GM23338 (cell line): ENCODE data around the gene ITGA1. TPM values are rescaled to one million over a fixed set of nuclear protein-coding genes. Genes with fewer than 3 reads are reported as not detected.
A peak's percentile ranks its signal among the peaks of the same experiment; 100 is the strongest.

Experiments used
- ATAC-seq: fragments of 200-7000 bp; cut with Tn5 transposase; 3 replicates; pipeline ENCODE4 v1.9.1; 2020
- DNase-seq: peaks from one replicate; pipeline ENCODE4 v3.0.0-alpha.2; 2015; ENCODE audit warnings: low spot score
- H2AFZ ChIP-seq: fragments of 200-600 bp; sonication (generic); 2 replicates; pipeline ENCODE4 v1.8.0; 2016; ENCODE audit warnings: antibody characterized with exemption, mild to moderate bottlenecking, moderate library complexity
- H3F3A ChIP-seq: fragments of 200-600 bp; sonication (generic); replicated peaks from 2 replicates; pipeline ENCODE4 v1.8.0; 2017; ENCODE audit warnings: antibody characterized with exemption, mixed run types, low read depth
- H3K27ac ChIP-seq: fragments of 200-600 bp; sonication (generic); 2 replicates; pipeline ENCODE4 v1.6.1; 2016; ENCODE audit warnings: low read depth
- H3K27me3 ChIP-seq: fragments of 200-600 bp; sonication (generic); 2 replicates; pipeline ENCODE4 v1.8.0; 2016; ENCODE audit warnings: mild to moderate bottlenecking, mixed run types, moderate library complexity; ENCODE audit not compliant: insufficient read depth
- H3K36me3 ChIP-seq: fragments of 200-600 bp; sonication (generic); 2 replicates; pipeline ENCODE4 v1.8.0; 2016; ENCODE audit warnings: mild to moderate bottlenecking; ENCODE audit not compliant: insufficient read depth
- H3K4me1 ChIP-seq: fragments of 200-600 bp; sonication (generic); 2 replicates; pipeline ENCODE4 v1.8.0; 2016; ENCODE audit warnings: mild to moderate bottlenecking, moderate library complexity; ENCODE audit not compliant: insufficient read depth
- H3K4me2 ChIP-seq: fragments of 200-600 bp; sonication (generic); 2 replicates; pipeline ENCODE4 v1.7.1; 2017; ENCODE audit warnings: mixed run types
- H3K4me3 ChIP-seq: fragments of 200-600 bp; sonication (generic); 2 replicates; pipeline ENCODE4 v1.6.1; 2016; ENCODE audit warnings: mixed run types
- H3K79me2 ChIP-seq: fragments of 200-600 bp; sonication (generic); replicated peaks from 2 replicates; pipeline ENCODE4 v1.8.0; 2017; ENCODE audit warnings: mild to moderate bottlenecking; ENCODE audit not compliant: insufficient read depth
- H3K9me2 ChIP-seq: fragments of 200-600 bp; sonication (generic); 2 replicates; pipeline ENCODE4 v1.8.0; 2017; ENCODE audit not compliant: insufficient read depth
- H4K20me1 ChIP-seq: fragments of 200-600 bp; sonication (generic); replicated peaks from 2 replicates; pipeline ENCODE4 v1.8.0; 2017; ENCODE audit warnings: mild to moderate bottlenecking; ENCODE audit not compliant: insufficient read depth
- H3K27ac Mint-ChIP-seq: 2 replicates; pipeline ENCODE4 v1.8.0; 2020; ENCODE audit warnings: inconsistent platforms, mild to moderate bottlenecking, moderate library complexity, mixed read lengths
- H3K27me3 Mint-ChIP-seq: 3 replicates; pipeline ENCODE4 v1.8.0; 2022; ENCODE audit warnings: low read depth, mild to moderate bottlenecking, moderate library complexity, mixed read lengths, inconsistent platforms; ENCODE audit not compliant: insufficient read depth, poor library complexity
- H3K36me3 Mint-ChIP-seq: 3 replicates; pipeline ENCODE4 v1.8.0; 2021; ENCODE audit warnings: low read depth, mild to moderate bottlenecking, inconsistent platforms, moderate library complexity, mixed read lengths
- H3K4me1 Mint-ChIP-seq: 3 replicates; pipeline ENCODE4 v1.8.0; 2020; ENCODE audit warnings: mild to moderate bottlenecking, inconsistent platforms, mixed read lengths
- H3K4me3 Mint-ChIP-seq: 3 replicates; pipeline ENCODE4 v1.8.0; 2021; ENCODE audit warnings: moderate library complexity, mild to moderate bottlenecking, inconsistent platforms, mixed read lengths
- H3K9me3 Mint-ChIP-seq: 3 replicates; pipeline ENCODE4 v1.8.0; 2020; ENCODE audit warnings: moderate library complexity, mild to moderate bottlenecking, inconsistent platforms, mixed read lengths
- CREB1 ChIP-seq: fragments of 250-450 bp; sonication (Bioruptor Pico); IDR thresholded peaks from 2 replicates; pipeline ENCODE4 v1.5.0; 2020; ENCODE audit warnings: low read depth, mild to moderate bottlenecking, moderate library complexity
- EZH2 ChIP-seq: fragments of 200-600 bp; sonication (generic); IDR thresholded peaks from one replicate; pipeline ENCODE4 v1.8.0; 2017; ENCODE audit warnings: antibody characterized with exemption, mild to moderate bottlenecking, low read depth; ENCODE audit not compliant: unreplicated experiment
- EZH2phosphoT487 ChIP-seq: fragments of 200-600 bp; sonication (generic); IDR thresholded peaks from one replicate; pipeline ENCODE4 v1.8.1; 2018; ENCODE audit warnings: antibody characterized with exemption; ENCODE audit not compliant: unreplicated experiment
- JUNB ChIP-seq: IDR thresholded peaks from one replicate; pipeline ENCODE4 v1.6.1; 2016; ENCODE audit warnings: antibody characterized with exemption; ENCODE audit not compliant: unreplicated experiment
- POLR2AphosphoS5 ChIP-seq: IDR thresholded peaks from 2 replicates; pipeline ENCODE4 v1.6.1; 2016; ENCODE audit warnings: antibody characterized with exemption, low read depth
- ZNF114 ChIP-seq: fragments of 250-450 bp; sonication (Bioruptor Pico); IDR thresholded peaks from 2 replicates; pipeline ENCODE4 v1.5.0; 2020; ENCODE audit warnings: mild to moderate bottlenecking, moderate library complexity
- ZNF331 ChIP-seq: fragments of 250-450 bp; sonication (Bioruptor Pico); IDR thresholded peaks from 2 replicates; pipeline ENCODE4 v1.5.0; 2020; ENCODE audit warnings: low read depth, mild to moderate bottlenecking, moderate library complexity
- polyA plus RNA-seq: library from polyadenylated mRNA; unstranded; fragments of >200 nt; fragmentation: Nextera tagmentation; extraction: Ambion mirVana; gene quantifications from 2 replicates; pipeline ENCODE4 v1.2.1, GENCODE V29; 2016
- total RNA-seq: library from RNA; depleted of rRNA; stranded (reverse); fragments of >200 nt; shearing (Covaris generic); gene quantifications from 2 replicates; pipeline ENCODE4 v1.2.3, GENCODE V29; 2014
- TF ChIP-seq, protein P1 (sequence below): fragments of 250-450 bp; sonication (Bioruptor Pico); IDR thresholded peaks from 2 replicates; pipeline ENCODE4 v1.5.0; 2020; ENCODE audit warnings: mild to moderate bottlenecking, moderate library complexity
- TF ChIP-seq, protein P2 (sequence below): IDR thresholded peaks from one replicate; pipeline ENCODE4 v1.6.1; 2018; ENCODE audit warnings: antibody characterized with exemption; ENCODE audit not compliant: unreplicated experiment
- TF ChIP-seq, protein P3 (sequence below): IDR thresholded peaks from 2 replicates; pipeline ENCODE4 v1.6.1; 2016; ENCODE audit warnings: antibody characterized with exemption

Gene ITGA1
- total and polyA plus RNA-seq, 2 experiments from 2014 or later, result 1.8 to 4.9 TPM

DNA sequence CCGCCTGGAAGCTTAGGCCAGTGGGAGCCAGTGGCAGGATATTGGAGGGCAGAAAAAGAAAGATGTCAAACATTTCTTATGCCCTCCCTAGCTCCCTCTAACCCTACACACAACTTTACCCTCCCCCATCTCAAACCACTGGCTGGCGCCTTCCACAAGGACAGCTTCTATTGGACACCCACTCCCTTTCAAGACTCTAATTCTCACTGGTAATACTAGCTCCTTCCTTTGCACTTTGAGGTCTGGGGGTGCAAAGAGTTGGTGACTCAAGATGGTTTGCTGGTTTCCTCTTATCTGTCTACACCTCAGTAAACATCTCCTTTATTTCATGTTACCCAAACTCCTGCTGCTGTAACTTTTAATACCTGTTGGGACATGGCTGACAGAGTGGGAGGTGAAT, 11.6 kb upstream of the ITGA1 start:
- no peaks in the 10 kb centered on the region for H3K27me3 ChIP-seq
- no peaks in the 10 kb centered on the region; the same call in 1 of the 2 replicates for H3K9me2 ChIP-seq
- no peak overlapping the region for H3K27ac Mint-ChIP-seq
- H3K4me2 ChIP-seq, result no peak overlapping the region
- TF ChIP-seq CREB1 (CRISPR knock-in tag), result no peak
- TF ChIP-seq ZNF331 (CRISPR knock-in tag), result no peak
- TF ChIP-seq, protein P1, sequence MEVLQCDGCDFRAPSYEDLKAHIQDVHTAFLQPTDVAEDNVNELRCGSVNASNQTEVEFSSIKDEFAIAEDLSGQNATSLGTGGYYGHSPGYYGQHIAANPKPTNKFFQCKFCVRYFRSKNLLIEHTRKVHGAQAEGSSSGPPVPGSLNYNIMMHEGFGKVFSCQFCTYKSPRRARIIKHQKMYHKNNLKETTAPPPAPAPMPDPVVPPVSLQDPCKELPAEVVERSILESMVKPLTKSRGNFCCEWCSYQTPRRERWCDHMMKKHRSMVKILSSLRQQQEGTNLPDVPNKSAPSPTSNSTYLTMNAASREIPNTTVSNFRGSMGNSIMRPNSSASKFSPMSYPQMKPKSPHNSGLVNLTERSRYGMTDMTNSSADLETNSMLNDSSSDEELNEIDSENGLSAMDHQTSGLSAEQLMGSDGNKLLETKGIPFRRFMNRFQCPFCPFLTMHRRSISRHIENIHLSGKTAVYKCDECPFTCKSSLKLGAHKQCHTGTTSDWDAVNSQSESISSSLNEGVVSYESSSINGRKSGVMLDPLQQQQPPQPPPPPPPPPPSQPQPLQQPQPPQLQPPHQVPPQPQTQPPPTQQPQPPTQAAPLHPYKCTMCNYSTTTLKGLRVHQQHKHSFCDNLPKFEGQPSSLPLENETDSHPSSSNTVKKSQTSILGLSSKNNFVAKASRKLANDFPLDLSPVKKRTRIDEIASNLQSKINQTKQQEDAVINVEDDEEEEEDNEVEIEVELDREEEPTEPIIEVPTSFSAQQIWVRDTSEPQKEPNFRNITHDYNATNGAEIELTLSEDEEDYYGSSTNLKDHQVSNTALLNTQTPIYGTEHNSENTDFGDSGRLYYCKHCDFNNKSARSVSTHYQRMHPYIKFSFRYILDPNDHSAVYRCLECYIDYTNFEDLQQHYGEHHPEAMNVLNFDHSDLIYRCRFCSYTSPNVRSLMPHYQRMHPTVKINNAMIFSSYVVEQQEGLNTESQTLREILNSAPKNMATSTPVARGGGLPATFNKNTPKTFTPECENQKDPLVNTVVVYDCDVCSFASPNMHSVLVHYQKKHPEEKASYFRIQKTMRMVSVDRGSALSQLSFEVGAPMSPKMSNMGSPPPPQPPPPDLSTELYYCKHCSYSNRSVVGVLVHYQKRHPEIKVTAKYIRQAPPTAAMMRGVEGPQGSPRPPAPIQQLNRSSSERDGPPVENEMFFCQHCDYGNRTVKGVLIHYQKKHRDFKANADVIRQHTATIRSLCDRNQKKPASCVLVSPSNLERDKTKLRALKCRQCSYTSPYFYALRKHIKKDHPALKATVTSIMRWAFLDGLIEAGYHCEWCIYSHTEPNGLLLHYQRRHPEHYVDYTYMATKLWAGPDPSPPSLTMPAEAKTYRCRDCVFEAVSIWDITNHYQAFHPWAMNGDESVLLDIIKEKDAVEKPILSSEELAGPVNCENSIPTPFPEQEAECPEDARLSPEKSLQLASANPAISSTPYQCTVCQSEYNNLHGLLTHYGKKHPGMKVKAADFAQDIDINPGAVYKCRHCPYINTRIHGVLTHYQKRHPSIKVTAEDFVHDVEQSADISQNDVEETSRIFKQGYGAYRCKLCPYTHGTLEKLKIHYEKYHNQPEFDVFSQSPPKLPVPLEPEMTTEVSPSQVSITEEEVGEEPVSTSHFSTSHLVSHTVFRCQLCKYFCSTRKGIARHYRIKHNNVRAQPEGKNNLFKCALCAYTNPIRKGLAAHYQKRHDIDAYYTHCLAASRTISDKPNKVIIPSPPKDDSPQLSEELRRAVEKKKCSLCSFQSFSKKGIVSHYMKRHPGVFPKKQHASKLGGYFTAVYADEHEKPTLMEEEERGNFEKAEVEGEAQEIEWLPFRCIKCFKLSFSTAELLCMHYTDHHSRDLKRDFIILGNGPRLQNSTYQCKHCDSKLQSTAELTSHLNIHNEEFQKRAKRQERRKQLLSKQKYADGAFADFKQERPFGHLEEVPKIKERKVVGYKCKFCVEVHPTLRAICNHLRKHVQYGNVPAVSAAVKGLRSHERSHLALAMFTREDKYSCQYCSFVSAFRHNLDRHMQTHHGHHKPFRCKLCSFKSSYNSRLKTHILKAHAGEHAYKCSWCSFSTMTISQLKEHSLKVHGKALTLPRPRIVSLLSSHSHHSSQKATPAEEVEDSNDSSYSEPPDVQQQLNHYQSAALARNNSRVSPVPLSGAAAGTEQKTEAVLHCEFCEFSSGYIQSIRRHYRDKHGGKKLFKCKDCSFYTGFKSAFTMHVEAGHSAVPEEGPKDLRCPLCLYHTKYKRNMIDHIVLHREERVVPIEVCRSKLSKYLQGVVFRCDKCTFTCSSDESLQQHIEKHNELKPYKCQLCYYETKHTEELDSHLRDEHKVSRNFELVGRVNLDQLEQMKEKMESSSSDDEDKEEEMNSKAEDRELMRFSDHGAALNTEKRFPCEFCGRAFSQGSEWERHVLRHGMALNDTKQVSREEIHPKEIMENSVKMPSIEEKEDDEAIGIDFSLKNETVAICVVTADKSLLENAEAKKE (CRISPR knock-in tag), result no peak
- TF ChIP-seq ZNF114, result no peak
- TF ChIP-seq EZH2phosphoT487, result no peak
- no peak for TF ChIP-seq EZH2
- no peak for TF ChIP-seq POLR2AphosphoS5
- TF ChIP-seq, protein P2, sequence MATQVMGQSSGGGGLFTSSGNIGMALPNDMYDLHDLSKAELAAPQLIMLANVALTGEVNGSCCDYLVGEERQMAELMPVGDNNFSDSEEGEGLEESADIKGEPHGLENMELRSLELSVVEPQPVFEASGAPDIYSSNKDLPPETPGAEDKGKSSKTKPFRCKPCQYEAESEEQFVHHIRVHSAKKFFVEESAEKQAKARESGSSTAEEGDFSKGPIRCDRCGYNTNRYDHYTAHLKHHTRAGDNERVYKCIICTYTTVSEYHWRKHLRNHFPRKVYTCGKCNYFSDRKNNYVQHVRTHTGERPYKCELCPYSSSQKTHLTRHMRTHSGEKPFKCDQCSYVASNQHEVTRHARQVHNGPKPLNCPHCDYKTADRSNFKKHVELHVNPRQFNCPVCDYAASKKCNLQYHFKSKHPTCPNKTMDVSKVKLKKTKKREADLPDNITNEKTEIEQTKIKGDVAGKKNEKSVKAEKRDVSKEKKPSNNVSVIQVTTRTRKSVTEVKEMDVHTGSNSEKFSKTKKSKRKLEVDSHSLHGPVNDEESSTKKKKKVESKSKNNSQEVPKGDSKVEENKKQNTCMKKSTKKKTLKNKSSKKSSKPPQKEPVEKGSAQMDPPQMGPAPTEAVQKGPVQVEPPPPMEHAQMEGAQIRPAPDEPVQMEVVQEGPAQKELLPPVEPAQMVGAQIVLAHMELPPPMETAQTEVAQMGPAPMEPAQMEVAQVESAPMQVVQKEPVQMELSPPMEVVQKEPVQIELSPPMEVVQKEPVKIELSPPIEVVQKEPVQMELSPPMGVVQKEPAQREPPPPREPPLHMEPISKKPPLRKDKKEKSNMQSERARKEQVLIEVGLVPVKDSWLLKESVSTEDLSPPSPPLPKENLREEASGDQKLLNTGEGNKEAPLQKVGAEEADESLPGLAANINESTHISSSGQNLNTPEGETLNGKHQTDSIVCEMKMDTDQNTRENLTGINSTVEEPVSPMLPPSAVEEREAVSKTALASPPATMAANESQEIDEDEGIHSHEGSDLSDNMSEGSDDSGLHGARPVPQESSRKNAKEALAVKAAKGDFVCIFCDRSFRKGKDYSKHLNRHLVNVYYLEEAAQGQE, result no peak
- TF ChIP-seq, protein P3, sequence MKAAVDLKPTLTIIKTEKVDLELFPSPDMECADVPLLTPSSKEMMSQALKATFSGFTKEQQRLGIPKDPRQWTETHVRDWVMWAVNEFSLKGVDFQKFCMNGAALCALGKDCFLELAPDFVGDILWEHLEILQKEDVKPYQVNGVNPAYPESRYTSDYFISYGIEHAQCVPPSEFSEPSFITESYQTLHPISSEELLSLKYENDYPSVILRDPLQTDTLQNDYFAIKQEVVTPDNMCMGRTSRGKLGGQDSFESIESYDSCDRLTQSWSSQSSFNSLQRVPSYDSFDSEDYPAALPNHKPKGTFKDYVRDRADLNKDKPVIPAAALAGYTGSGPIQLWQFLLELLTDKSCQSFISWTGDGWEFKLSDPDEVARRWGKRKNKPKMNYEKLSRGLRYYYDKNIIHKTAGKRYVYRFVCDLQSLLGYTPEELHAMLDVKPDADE, result no peak
- no peak for TF ChIP-seq JUNB
- no peak overlapping the region for H3K4me3 ChIP-seq
- ATAC-seq (no peak), DNase-seq (no peak)
- no peaks in the 10 kb centered on the region for H3K79me2 ChIP-seq
- H3K9me3 Mint-ChIP-seq, result no peaks in the 10 kb centered on the region; the same call in 2 of the 3 replicates
- H3K4me3 Mint-ChIP-seq, result no peak overlapping the region
- H3K27me3 Mint-ChIP-seq, result no peaks in the 10 kb centered on the region
- H3K4me1 ChIP-seq, result peaks cover 9% of the 10 kb centered on the region; the same call in 1 of the 2 replicates
- H3F3A ChIP-seq, result no peaks in the 10 kb centered on the region
- H3K27ac ChIP-seq, result no peak overlapping the region
- no peaks in the 10 kb centered on the region for H3K36me3 ChIP-seq
- peak overlapping the region; percentile 44; the same call in 1 of the 2 replicates for H2AFZ ChIP-seq
- peaks cover 17% of the 10 kb centered on the region for H3K4me1 Mint-ChIP-seq
- H3K36me3 Mint-ChIP-seq, result no peaks in the 10 kb centered on the region
- H4K20me1 ChIP-seq, result no peaks in the 10 kb centered on the region
